Peyer's patch (tissue), 4 donors: ENCODE measurements around the gene MPPE1. TPM values are rescaled to one million over a fixed set of nuclear protein-coding genes. Genes with fewer than 3 reads are reported as not detected.

Experiments used
- DNase-seq, 3 donors: peaks; one replicate each; pipeline ENCODE4 v3.0.0-alpha.2; 2017 to 2019
- H3K27ac ChIP-seq, 4 donors: fragments of 200-600 bp; sonication (generic); one replicate each; pipeline ENCODE4 v1.5.1; 2016 to 2019
- H3K27me3 ChIP-seq, 2 donors: fragments of 200-600 bp; sonication (generic); one replicate each; pipeline ENCODE4 v1.5.1; 2019
- H3K36me3 ChIP-seq, 3 donors: fragments of 200-600 bp; sonication (generic); one replicate each; pipeline ENCODE4 v1.5.1; 2016 to 2019
- H3K4me1 ChIP-seq, 4 donors: fragments of 200-600 bp; sonication (generic); one replicate each; pipeline ENCODE4 v1.5.1; 2016 to 2019
- H3K4me3 ChIP-seq, 4 donors: fragments of 200-600 bp; sonication (generic); 1 replicate in 3 of 4; 2 replicates in 1 of 4; pipeline ENCODE4 v1.5.1; 2016 to 2019; ENCODE audit warnings: mild to moderate bottlenecking in 1 of 4
- H3K9me3 ChIP-seq, 4 donors: fragments of 200-600 bp; sonication (generic); one replicate each; pipeline ENCODE4 v1.5.1; 2016 to 2019; ENCODE audit warnings: mild to moderate bottlenecking in 1 of 4
- POLR2A ChIP-seq, 2 donors: fragments of 450-650 bp; IDR thresholded peaks; one replicate each; pipeline ENCODE4 v1.5.1; 2017; ENCODE audit warnings: antibody characterized with exemption in 2 of 2, mild to moderate bottlenecking in 2 of 2, moderate library complexity in 2 of 2
- total RNA-seq, 4 donors: library from RNA; depleted of rRNA; stranded (reverse); fragments of >200 nt; gene quantifications; one replicate each; pipeline ENCODE4 v1.1.0, GENCODE V29; 2016
- TF ChIP-seq, protein P1 (sequence below), 6 experiments: fragments of 450-650 bp in 4 of 6; fragments of 200-600 bp in 2 of 6; sonication (generic) in 1 of 6; IDR thresholded peaks; one replicate each; pipeline ENCODE4 v1.5.1; 2017 to 2019; ENCODE audit warnings: antibody characterized with exemption in 6 of 6, mild to moderate bottlenecking in 3 of 6, moderate library complexity in 1 of 6

Gene MPPE1, protein sequence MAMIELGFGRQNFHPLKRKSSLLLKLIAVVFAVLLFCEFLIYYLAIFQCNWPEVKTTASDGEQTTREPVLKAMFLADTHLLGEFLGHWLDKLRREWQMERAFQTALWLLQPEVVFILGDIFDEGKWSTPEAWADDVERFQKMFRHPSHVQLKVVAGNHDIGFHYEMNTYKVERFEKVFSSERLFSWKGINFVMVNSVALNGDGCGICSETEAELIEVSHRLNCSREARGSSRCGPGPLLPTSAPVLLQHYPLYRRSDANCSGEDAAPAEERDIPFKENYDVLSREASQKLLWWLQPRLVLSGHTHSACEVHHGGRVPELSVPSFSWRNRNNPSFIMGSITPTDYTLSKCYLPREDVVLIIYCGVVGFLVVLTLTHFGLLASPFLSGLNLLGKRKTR
- total RNA-seq, result 10 to 100 TPM; 46.2 to 69.3 (median 63.4) TPM

DNA sequence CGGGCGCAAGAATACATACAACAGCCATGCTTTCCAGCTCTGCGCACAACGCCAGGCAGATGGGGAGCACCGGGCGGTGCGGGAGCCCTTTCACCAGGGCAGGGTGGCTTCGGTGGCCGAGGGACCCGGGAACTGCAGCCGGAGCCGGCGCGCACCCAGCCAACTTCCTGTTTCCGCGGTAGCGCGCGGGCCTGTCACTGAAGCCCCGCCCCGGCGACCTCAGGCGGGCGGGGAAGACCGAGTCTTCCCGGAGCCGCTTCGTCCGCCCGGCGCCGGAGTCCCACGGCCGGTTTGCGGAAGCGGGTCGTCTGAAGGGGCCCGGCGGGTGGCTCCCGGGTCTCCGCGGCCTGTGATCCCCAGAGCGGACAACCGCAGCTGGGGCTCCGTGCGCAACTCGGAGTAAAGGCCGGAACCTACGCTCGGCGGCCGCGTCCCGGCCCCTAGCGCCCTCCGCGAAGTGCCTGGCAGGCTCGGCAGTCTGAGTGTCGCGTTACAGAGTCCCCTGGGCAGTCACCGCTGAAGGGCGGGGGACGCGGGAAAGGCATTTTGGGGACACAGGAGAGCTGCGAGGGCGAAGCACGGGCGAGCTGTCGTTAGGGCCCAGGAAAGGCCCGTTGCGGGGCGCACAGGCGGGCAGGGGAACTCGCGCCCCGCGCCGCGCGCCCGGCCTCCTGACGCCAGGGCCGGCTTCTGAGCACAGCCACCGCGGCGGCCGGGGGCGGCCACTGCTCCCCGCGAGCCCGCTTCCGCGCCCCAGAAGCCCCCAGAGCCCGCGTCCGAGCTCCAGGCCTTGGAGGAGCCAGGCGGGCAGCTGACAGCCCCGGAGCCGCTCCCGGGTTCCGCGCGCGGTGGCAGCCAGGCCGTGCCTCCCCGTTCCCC, at the start of gene MPPE1:
TSS of gene MPPE1 (minus strand) at position 136 of the 879 bp plus-strand sequence. CDS start 11,053 bp downstream, outside the sequence.
- H3K36me3 ChIP-seq, result peaks cover 0 to 11% (median 0%) of the 10 kb centered on the region in 3 donors
- TF ChIP-seq POLR2A (IDR thresholded peaks at IDR 0.05), result peak; percentile 90 to 92
- TF ChIP-seq, protein P1, sequence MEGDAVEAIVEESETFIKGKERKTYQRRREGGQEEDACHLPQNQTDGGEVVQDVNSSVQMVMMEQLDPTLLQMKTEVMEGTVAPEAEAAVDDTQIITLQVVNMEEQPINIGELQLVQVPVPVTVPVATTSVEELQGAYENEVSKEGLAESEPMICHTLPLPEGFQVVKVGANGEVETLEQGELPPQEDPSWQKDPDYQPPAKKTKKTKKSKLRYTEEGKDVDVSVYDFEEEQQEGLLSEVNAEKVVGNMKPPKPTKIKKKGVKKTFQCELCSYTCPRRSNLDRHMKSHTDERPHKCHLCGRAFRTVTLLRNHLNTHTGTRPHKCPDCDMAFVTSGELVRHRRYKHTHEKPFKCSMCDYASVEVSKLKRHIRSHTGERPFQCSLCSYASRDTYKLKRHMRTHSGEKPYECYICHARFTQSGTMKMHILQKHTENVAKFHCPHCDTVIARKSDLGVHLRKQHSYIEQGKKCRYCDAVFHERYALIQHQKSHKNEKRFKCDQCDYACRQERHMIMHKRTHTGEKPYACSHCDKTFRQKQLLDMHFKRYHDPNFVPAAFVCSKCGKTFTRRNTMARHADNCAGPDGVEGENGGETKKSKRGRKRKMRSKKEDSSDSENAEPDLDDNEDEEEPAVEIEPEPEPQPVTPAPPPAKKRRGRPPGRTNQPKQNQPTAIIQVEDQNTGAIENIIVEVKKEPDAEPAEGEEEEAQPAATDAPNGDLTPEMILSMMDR (IDR thresholded peaks at IDR 0.05), result peak in 1 of 6 experiments; percentile 4

DNA sequence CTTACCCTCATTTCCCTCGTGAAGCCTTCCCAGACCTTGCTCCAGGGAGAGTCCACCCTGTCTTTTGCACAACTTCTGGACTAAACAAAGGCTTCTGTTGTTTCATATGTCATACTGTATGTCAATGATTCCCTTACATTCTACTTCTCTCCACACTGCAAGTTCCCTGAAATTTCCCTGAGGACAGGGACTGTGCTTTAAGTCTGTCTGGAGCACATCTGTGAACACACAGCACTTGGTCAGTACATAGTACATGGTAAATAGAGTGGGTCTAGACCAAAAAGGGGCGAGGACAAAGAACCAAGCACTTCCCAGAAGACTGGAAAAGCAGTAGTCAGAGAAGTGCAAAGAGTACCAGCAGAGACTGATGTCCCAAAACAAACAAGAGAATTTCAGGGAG, 49.5 kb upstream of the MPPE1 start:
- Histone ChIP-seq H3K4me3 (no peak overlapping the region), H3K27me3 (no peaks in the 10 kb centered on the region), H3K27ac (no peak overlapping the region), H3K9me3 (peaks cover 0 to 8% (median 0%) of the 10 kb centered on the region in 4 donors), H3K4me1 (no peaks in the 10 kb centered on the region), H3K36me3 (no peaks in the 10 kb centered on the region)
- TF ChIP-seq POLR2A (IDR thresholded peaks at IDR 0.05), result no peak
- TF ChIP-seq, protein P1 (IDR thresholded peaks at IDR 0.05), result no peak
- DNase-seq, result no peak

More for the DNA sequence above, at the start of gene MPPE1:
- Histone ChIP-seq H3K27ac (peak within 1 kb of the TSS; percentile 93 to 100 (median 96)), H3K9me3 (no peaks in the 10 kb centered on the region), H3K4me1 (peaks cover 0 to 18% (median 2%) of the 10 kb centered on the region in 4 donors), H3K4me3 (peak within 1 kb of the TSS; percentile 62 to 97 (median 76)), H3K27me3 (no peaks in the 10 kb centered on the region)
- peak; percentile 89 to 96 (median 93) for DNase-seq

DNA sequence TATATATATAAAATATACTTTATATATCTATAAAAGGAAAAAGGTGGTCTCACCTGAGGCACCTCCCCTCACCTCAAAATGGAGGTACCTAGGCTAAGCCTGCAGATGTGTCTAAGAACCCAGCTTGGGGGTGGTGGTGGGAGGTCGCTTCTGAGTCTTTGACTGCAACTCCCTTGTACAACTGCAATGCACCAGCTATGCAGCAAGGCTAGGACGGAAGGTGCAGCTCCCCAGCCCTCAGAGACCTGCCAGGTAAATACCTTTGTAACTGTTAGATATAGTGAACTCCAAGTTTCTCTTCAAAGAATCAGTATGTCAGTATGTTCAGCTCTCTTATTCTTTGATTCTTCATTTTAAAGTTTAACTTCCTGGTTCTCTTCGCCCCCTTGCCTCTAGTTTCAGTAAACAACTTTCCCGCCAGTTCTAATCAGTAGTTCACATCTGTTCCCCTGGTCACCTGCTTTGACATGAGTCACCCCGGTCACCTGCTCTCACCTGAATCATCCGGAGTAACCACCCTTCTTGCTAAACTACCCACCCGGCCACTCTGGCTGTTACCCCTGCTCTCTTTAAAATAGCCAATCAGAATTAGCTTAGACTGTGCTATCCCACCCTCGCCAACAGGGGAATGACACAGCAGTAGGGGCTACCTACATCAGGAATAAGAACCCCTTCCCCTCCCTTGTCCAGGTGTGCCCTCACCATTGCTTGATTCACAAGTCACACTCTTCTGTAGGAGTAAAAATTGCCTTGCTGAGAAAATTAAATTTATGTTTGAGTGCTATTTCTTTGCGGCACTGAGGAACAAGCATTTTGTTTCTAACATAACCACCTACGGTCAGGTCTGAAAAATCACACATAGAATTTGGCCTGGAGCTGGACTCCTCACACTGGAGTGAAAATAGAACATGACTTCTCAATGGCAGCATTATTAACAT, 48.5 kb upstream of the MPPE1 start:
- Histone ChIP-seq H3K27ac (no peak overlapping the region), H3K4me3 (no peak overlapping the region), H3K27me3 (no peaks in the 10 kb centered on the region), H3K36me3 (no peaks in the 10 kb centered on the region), H3K9me3 (peaks cover 0 to 8% (median 0%) of the 10 kb centered on the region in 4 donors), H3K4me1 (no peaks in the 10 kb centered on the region)
- no peak for DNase-seq
- no peak for TF ChIP-seq POLR2A (IDR thresholded peaks at IDR 0.05)
- TF ChIP-seq, protein P1 (IDR thresholded peaks at IDR 0.05), result no peak

DNA sequence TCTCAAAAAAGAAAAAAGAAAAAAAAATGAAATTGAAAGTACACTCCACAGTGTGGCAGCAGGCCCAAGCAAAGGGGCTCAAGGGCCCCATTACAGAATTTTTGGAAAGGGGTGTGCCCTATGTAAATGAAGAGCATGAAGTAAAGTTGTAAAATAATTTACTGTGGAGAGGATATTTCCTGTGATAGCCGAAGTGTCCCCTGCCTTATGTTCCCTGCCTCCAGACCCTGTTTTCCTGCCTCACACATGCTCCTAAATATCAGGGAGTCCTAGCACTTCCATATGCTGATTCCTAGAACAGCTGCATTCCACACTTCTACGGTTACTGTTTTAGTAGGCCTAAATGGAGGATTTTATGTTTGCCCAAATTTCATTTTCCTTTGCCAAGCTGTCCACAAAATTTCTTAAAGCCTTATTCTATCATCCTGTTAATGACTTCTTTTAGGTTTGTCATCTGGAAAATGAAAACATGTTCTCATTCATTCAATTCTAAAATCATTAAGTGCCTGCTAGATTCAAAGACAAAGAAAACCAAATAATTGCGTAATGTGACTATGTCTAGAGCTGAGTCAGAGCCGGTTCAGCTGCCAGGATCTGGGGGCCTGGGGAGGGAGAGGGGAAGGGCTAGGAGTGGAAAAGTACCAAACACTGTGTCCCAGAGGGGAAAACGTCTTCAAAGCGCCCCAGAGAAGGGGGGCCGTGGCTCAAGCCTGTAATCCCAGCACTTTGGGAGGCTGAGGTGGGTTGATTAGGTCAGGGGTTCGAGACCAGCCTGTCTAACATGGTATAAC, 47.3 kb upstream of the MPPE1 start:
- Histone ChIP-seq H3K27ac (no peak overlapping the region), H3K9me3 (peaks cover 0 to 8% (median 0%) of the 10 kb centered on the region in 4 donors), H3K4me3 (no peak overlapping the region), H3K27me3 (no peaks in the 10 kb centered on the region), H3K36me3 (no peaks in the 10 kb centered on the region), H3K4me1 (no peaks in the 10 kb centered on the region)
- DNase-seq, result no peak
- TF ChIP-seq, protein P1 (IDR thresholded peaks at IDR 0.05), result no peak
- no peak for TF ChIP-seq POLR2A (IDR thresholded peaks at IDR 0.05)
